Progenitor cell of endocrine pancreas (in vitro differentiated cells): ENCODE results near the gene CD247. TPM values are rescaled to one million over a fixed set of nuclear protein-coding genes. Genes with fewer than 3 reads are reported as not detected.
A peak's percentile ranks its signal among the peaks of the same experiment; 100 is the strongest.

Source experiments
- DNase-seq: peaks from one replicate; pipeline ENCODE4 v3.0.0; 2021; ENCODE audit warnings: low spot score; ENCODE audit not compliant: unreplicated experiment
- H3K27ac Mint-ChIP-seq: 2 replicates; pipeline ENCODE4 v1.8.0; 2021; ENCODE audit warnings: mild to moderate bottlenecking, moderate library complexity, mixed read lengths
- H3K27me3 Mint-ChIP-seq: 2 replicates; pipeline ENCODE4 v1.8.0; 2021; ENCODE audit warnings: mixed read lengths
- H3K36me3 Mint-ChIP-seq: 2 replicates; pipeline ENCODE4 v1.8.0; 2022; ENCODE audit warnings: mixed read lengths; ENCODE audit not compliant: insufficient read depth
- H3K4me1 Mint-ChIP-seq: 2 replicates; pipeline ENCODE4 v1.8.0; 2021; ENCODE audit warnings: low read depth, mixed read lengths
- H3K4me3 Mint-ChIP-seq: 2 replicates; pipeline ENCODE4 v1.8.0; 2021; ENCODE audit warnings: low read depth, mild to moderate bottlenecking, moderate library complexity, mixed read lengths
- H3K9me3 Mint-ChIP-seq: 2 replicates; pipeline ENCODE4 v1.8.0; 2021; ENCODE audit warnings: low read depth, mixed read lengths
- total RNA-seq: library from RNA; stranded (reverse); gene quantifications from 2 replicates; pipeline ENCODE4 v1.2.1, GENCODE V29; 2021
- TF ChIP-seq, protein P1 (sequence below): fragments of 200-600 bp; sonication (generic); IDR thresholded peaks from one replicate; pipeline ENCODE4 v1.5.0; 2021; ENCODE audit warnings: antibody characterized with exemption, mild to moderate bottlenecking; ENCODE audit not compliant: unreplicated experiment

The CD247 gene
- total RNA-seq, 1 donor from 2014 or later = not detected

DNA sequence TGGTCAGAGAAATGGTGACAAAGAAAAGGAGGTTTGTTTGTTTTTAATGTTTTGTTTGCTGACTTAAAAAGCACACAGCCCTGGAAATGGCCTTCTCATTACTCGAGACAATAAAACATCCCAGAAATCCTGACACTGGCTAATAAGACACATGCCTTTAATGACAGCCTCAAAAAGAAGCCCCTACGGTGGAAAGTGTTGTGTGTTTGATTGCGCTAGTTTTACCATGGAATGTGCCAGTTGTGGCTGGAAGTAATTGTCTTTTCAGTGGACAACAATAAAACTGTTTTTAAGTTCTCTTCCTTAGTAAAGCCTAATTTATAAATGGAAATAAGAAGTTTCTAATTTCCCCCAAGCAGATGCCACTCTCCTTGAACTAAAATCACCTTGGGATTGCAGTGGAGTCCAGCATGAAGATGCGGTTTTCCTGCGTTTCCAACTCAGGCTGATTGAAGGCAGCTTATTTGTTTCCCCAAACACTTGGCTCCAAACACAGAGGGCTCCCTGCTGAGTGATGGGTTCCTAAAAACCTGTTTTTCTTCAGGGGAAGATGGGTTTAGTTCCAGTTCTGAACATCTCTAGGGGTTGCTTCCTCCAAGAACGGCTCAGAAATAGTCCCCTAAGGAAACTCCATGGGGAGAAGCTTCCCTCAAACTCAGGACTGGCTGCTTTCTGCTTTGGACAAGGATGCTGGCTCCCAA is 54.3 kb downstream of the CD247 start:
- no peak for DNase-seq
- H3K4me3 Mint-ChIP-seq = no peak overlapping the region
- peaks cover 10% of the 10 kb centered on the region for H3K27me3 Mint-ChIP-seq
- TF ChIP-seq, protein P1, sequence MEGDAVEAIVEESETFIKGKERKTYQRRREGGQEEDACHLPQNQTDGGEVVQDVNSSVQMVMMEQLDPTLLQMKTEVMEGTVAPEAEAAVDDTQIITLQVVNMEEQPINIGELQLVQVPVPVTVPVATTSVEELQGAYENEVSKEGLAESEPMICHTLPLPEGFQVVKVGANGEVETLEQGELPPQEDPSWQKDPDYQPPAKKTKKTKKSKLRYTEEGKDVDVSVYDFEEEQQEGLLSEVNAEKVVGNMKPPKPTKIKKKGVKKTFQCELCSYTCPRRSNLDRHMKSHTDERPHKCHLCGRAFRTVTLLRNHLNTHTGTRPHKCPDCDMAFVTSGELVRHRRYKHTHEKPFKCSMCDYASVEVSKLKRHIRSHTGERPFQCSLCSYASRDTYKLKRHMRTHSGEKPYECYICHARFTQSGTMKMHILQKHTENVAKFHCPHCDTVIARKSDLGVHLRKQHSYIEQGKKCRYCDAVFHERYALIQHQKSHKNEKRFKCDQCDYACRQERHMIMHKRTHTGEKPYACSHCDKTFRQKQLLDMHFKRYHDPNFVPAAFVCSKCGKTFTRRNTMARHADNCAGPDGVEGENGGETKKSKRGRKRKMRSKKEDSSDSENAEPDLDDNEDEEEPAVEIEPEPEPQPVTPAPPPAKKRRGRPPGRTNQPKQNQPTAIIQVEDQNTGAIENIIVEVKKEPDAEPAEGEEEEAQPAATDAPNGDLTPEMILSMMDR = no peak
- H3K36me3 Mint-ChIP-seq = no peaks in the 10 kb centered on the region
- no peak overlapping the region for H3K27ac Mint-ChIP-seq
- H3K4me1 Mint-ChIP-seq = peaks cover 2% of the 10 kb centered on the region
- no peaks in the 10 kb centered on the region for H3K9me3 Mint-ChIP-seq

DNA sequence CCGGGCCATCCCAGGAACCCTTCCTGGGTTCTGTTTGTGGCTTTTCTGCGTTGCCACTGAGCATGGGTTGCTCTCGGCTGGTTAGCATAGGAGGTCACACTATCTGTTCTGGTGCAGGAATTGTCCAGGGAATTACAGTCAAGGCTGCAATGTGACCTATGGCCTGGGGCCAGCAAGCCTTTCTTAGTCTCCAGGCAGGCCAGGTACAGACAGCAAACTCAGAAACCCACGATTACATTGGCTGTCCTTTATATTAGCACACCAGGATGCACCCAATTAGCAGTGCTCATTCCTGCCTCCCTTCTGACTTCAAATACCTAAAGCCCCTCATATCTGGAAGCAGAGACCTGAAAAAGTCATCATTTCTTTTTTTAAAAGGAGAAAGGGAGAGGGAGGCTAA is 55.2 kb downstream of the CD247 start:
- DNase-seq = no peak
- Mint-ChIP-seq H3K4me1 (peaks cover 2% of the 10 kb centered on the region), H3K27me3 (peaks cover 10% of the 10 kb centered on the region), H3K27ac (peak overlapping the region; percentile 84), H3K9me3 (no peaks in the 10 kb centered on the region), H3K4me3 (no peak overlapping the region), H3K36me3 (no peaks in the 10 kb centered on the region)
- TF ChIP-seq, protein P1 = no peak

DNA sequence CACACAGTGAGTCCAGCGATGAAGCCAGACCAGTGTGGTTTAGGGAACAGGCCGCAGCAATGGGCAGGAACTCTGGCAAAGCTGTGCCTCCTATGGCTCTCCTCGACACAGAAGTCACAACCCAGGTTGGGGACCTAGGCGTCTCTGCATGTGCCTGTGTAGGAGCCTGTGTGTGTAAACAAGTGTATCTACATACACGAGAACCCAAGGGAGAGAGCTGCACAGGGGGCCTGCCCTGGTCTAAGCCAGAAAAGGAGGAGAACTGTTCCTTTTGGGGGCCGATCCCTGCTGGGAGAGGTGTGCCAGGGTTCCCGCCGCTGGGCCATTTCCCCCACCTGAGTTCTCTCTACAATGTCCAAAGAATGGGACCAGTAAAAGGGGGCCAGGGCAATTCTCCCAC is 56.0 kb downstream of the CD247 start:
- Mint-ChIP-seq H3K36me3 (no peaks in the 10 kb centered on the region), H3K9me3 (no peaks in the 10 kb centered on the region), H3K4me3 (no peak overlapping the region), H3K27me3 (peaks cover 17% of the 10 kb centered on the region), H3K27ac (no peak overlapping the region), H3K4me1 (peaks cover 2% of the 10 kb centered on the region)
- no peak for DNase-seq
- TF ChIP-seq, protein P1 = no peak

DNA sequence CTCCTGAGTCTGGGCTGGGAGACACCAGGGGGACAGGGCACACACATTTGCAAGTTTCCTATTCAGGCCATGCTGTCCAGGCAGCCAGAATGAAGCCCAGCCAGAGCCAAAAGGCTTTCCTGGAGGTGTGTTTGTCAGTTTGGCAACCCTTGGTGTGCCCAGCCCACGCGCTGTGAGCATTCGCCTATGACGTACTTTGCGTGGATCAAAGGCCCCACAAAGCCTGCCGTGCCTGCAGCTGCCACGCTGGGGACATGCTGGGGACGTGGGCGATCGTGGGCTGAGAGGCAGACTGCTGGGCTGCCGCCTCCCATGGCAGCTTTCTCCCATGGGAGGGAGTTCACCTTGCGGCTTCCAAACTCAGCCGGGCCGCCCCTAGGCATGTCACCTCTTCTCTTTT is 57.5 kb downstream of the CD247 start:
- peaks cover 32% of the 10 kb centered on the region for H3K27me3 Mint-ChIP-seq
- TF ChIP-seq, protein P1 = no peak
- H3K36me3 Mint-ChIP-seq = no peaks in the 10 kb centered on the region
- no peak overlapping the region for H3K27ac Mint-ChIP-seq
- DNase-seq = no peak
- peaks cover 2% of the 10 kb centered on the region for H3K4me1 Mint-ChIP-seq
- no peaks in the 10 kb centered on the region for H3K9me3 Mint-ChIP-seq
- H3K4me3 Mint-ChIP-seq = no peak overlapping the region

DNA sequence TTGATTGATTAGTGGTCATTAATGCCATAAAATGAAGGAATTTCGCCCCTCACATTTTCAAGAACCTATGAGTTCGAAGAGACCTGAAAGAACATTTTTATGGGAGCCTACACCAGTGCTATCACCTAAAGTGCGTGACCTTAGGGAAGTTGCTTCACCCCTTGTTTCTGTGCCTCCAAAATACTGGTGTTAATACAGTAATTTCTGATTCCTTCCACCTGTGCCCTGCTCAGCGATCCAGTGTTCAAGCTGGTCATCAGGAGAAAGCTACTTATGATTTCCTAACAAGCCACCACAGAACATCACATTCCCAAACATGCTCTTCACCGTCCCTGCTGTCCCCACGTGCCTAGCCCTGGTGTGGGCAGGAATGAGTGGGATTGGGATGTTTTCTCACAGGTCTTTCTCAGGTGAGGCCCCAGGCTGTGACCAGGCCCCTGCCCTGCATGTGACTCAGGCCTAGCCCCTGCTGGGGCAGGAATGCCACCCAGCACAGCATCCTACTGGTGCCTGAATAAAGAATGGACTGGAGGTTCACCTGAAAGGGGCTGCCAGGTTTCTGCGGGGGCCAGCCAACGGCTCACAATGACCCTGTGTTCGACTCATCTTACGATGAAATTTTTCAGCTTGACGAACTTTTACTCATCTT is 60.3 kb downstream of the CD247 start:
- H3K4me1 Mint-ChIP-seq = peaks cover 4% of the 10 kb centered on the region
- no peak overlapping the region for H3K27ac Mint-ChIP-seq
- DNase-seq = no peak
- no peak overlapping the region for H3K4me3 Mint-ChIP-seq
- no peaks in the 10 kb centered on the region for H3K9me3 Mint-ChIP-seq
- H3K27me3 Mint-ChIP-seq = peaks cover 31% of the 10 kb centered on the region
- TF ChIP-seq, protein P1 = no peak
- no peaks in the 10 kb centered on the region for H3K36me3 Mint-ChIP-seq
